Ramos (cell line): ENCODE measurements around the gene MBD3L2.
"Not testable (repeated sequence)": the region's sequence is repeated elsewhere in the genome, so short reads cannot be mapped to it uniquely, and the experiment has no call there.

Experiments used
- in situ Hi-C: fragments of 300-500 bp; cut with MboI; formaldehyde crosslinking; loops from one replicate; pipeline ENCODE4 v1.14.3; 2022; ENCODE audit warnings: low sequenced_read_pairs; ENCODE audit not compliant: unreplicated experiment

Gene MBD3L2

DNA sequence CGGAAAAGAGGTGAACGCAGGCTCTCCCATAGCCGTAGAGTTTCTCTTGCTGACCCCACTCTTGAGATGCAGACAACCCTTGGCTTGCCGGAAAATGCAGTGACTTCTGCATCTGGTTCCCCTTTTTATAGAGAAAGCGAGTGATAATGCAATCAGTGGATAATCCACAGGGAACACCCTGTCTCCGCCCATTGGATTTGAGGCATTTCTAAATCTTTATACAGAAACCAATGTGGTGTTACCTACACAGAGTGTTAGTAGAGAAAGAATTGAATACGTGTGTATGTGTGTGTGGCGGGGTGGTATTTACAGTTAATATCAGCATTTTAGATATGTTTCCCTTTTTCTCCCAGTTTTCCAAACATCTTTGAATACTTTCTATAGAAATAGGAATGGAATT is 9.5 kb downstream of the MBD3L2 start, which contains the start of gene MBD3L3:
MBD3L3 (minus strand) TSS at position 101 of the 400 bp plus-strand sequence; CDS start at position 30, 71 bp downstream.
- in situ Hi-C loops: not testable (repeated sequence)

DNA sequence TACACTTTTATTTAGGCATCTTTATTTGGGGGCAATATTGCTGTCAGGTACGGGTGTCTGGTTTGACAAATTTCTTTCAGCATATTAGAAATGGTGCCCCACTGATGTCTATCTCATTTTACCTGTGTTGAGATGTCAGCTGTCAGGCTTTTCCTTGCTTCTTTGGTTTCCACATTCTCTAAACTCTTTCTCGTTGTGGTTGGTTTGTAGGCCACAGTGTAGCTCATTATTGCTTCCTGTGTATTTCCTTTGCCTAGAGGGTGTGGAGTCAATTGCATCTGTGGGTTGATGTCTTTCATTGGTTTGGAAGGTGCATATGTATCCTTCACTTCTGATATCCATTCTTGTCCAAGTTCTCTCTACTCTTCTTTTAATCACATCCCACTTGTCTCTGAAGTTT is 10.9 kb downstream of the MBD3L2 start:
- in situ Hi-C loops: not testable (repeated sequence)

DNA sequence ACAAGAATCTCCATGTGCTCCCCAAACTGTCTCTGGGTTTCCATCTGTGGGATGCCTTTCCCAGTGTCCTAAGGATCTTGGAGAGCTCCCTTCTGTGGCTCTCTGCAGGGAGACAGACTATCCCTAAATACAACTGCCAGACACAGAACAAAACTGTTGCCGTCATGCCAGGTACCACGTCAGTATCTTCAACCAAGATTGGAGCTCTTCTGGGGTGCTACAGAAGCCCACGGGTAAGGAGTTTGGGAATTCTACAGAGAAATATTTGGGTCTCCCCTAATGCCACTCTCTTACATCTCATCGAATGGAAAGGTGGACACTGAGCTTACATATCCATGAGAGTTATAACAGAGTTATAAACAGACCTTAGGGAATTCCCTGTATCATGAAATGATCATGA is 14.2 kb downstream of the MBD3L2 start:
- in situ Hi-C loops: no loop called here

DNA sequence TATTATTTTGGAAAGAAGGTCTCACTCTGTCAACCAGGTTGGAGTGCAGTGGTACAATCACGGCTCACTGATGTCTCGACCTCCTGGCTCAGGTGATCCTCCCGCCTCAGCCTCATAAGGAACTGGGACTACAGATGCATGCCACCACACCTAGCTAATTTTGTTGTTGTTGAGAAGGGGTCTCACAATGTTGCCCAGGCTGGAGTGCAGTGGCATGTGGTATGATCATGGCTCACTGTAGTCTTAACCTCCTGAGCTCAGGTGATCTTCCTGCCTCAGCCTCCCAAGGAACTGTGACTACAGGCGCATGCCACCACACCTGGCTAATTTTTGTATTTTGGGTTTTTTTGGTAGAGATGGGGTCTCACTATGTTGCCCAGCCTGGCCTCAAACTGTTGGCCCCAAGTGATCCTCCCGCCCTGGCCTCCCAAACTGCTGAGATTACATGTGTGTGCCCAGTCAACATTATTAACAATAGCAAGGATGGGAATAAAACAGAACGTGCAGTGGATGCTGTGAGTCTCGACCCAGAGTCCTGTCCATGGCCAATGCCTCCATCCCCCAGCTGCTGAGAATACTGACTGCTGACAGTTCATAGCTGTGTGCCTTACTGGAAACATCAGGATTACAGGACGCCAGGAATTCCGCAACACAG is 14.8 kb downstream of the MBD3L2 start:
- in situ Hi-C loops: no loop called here

DNA sequence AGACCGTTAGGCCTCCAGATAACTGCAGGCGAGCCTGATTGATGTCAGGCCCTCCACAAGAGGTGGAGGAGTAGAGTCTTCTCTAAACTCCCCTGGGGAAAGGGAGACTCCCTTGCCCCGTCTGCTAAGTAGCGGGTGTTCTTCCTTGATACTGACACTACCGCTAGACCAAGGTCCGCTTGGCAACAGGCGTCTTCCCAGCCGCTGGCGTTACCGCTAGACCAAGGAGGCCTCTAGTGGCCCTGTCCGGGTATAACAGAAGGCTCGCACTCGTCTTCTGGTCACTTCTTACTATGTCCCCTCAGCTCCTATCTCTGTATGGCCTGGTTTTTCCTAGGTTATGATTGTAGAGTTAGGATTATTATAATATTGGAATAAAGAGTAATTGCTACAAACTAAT is 18.0 kb downstream of the MBD3L2 start:
- in situ Hi-C loops: not testable (repeated sequence)

DNA sequence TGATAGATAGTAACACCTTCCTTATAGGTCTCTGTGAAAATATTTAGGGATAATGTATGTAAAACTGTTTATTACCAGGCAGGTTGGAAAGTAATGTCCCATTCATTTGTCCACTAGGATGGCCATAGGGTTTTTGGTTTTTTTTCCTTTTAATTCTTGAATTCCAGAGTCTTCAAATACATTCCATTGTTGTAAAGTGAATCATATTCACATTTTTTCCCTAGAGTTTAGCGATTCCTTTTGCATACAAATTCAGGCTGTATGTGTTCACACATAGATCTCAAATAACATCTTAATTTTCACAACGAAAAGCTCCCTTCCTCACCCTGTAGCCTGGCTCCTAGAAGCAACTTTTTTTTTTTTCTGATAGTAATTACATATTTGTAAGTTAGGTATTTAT is 18.6 kb downstream of the MBD3L2 start:
- in situ Hi-C loops: no loop called here

DNA sequence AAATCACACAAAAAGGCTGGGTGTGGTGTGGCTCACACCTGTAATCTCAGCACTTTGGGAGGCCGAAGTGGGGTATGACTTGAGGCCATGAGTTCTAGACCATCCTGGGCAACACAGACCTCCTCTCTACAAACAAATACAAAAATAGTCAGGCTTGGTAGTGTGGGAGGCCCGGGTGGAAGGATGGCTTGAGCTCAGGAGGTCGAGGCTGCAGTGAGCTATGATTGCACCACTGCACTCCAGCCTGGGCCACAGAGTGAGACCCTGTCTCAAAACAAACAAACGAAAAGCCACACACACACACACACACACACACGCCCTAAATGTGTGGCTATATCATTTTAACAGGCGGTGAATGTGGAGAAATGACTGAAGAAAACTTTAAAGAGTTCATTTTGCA is 19.5 kb downstream of the MBD3L2 start:
- in situ Hi-C loops: no loop called here

DNA sequence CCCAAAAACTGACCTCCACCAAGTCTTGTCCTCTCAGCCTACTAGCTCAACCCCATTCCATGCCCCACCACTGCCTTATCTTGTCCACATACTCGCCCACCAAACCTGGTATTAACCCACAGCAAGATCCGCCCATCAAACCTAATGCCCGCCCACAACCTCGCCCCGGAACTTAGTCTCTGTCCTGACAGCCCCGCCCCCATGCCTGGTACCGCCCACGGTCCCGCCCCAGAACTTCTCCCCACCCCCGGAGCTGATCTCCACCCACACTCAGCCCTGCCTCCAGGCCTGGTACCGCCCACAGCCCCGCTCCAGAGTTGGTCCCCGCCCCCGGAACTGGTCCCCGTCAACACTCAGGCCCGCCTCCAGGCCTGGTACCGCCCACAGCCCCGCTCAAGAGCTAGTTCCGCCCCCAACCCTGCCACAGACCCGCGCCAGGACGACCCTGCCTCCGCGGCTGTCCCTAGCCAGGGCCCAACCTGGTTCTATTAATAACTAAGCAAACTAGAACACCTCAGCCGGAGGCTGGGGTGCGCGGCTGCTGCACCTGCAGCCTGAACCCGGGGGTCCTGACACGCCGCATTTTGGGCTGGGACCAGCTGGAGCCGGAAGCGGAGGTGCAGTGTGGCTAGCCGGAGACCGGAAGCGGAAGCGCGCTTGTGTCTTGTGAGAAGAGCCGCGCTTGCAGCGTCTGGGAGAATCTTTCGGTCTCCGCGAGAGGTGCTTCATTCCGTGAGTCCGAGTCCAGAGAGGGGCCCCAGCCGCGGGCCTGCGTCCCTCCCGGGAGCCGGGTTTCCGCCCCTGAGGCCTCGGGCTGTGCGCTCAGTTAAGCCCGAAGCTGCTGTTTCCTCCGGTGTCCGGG is 20.2 kb downstream of the MBD3L2 start, which contains the start of gene ZNF557:
ZNF557 (plus strand) TSS at position 662 of the 862 bp plus-strand sequence. CDS start 5,372 bp downstream, outside the sequence.
- in situ Hi-C loops: no loop called here

DNA sequence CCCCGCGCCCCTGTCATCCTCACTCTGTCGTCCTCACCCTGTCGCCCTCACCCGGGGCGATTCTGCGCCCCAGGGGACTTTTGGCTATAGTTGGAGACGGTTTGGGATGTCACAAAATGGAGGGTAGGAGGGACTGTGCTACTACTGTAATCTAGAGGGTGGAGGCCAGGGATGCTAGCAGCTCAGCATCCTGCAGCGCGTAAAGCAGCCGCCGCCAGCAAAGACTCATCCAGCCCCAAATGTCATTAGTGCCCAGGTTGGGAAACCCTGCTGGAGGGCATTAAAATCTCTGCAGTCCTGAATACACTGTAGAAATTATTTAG is 20.7 kb downstream of the MBD3L2 start:
- in situ Hi-C loops: no loop called here

DNA sequence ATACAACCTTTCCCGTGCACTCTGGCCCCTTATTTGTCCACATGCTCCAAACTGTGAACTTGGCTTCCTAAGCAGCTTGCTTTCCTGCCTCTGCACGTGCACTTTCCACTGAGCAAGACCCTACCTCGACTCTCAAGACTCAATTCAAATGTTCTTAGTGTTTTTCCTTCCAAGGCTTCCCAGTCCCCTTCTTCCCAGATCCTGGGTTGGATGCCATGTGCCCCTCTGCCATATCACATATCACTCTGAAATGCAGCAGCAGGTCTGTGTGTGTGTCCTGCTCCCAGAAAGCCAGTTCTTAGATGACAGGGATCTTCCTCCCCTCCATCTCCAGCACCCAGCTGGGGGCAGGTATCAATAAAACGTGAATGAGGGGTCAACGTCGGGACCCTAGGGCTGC is 23.4 kb downstream of the MBD3L2 start:
- in situ Hi-C loops: no loop called here

DNA sequence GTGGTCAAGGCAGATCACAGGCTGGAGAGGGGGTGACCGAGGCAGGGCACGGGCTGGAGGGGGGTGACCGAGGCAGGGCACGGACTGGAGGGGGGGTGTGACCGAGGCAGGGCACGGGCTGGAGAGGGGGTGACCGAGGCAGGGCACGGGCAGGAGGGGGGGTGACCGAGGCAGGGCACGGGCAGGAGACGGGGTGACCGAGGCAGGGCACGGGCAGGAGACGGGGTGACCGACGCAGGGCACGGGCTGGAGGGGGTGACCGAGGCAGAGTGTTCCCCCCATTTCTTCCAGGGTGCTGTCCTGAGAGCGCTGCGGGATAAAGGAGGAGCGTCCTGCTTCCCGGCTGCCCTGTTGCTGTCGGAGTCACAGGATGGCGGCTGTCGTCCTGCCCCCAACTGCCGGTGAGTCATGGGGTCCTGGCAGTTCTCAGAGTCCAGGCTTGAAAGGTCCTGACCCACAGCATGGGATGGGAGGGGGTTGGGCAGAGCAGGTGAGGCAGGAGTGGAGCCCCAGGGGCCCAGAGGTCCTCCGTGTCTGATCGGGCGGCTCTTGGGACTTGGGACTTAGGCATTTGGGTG is 25.7 kb downstream of the MBD3L2 start:
- in situ Hi-C loops: loop anchor here (25.0 kb wide), 1 partner anchor 887 kb away; no protein-coding TSS in a partner anchor

DNA sequence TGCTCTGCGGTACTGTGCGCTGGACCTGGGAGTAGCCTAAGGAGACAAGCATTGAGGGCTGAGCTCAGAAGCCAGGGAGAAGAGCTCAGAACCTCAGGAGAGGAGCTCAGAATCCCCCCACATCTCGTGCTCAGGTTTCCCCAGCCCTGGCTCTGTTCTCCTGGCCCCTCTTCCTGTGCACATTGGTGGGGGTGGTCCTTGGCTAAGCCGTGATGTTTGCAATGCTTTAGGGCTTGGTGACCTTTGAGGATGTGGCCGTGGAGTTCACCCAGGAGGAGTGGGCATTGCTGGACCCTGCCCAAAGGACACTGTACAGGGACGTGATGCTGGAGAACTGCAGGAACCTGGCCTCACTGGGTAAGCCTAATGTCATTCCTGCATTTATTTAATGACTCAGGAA is 27.0 kb downstream of the MBD3L2 start:
- in situ Hi-C loops: loop anchor here (25.0 kb wide), 1 partner anchor 889 kb away; no protein-coding TSS in a partner anchor

DNA sequence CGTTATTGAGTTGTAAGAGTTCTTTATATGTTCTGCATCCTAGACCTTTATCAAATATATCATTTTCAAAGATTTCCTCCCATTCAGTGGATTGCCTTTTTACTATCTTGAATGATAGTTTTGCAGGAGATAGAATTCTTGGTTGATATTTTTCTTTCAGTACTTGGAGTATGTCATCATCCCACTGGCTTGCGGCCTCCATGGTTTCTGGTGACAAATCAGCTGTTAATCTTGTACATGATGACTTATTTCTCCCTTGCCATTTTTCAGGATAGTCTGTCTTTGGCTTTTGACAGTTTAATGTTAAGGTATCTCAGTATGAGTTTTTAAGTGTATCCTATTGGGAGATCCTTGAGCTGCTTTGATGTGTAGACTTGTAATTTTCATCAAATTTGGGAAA is 28.9 kb downstream of the MBD3L2 start:
- in situ Hi-C loops: loop anchor here (25.0 kb wide), 1 partner anchor 891 kb away; no protein-coding TSS in a partner anchor

DNA sequence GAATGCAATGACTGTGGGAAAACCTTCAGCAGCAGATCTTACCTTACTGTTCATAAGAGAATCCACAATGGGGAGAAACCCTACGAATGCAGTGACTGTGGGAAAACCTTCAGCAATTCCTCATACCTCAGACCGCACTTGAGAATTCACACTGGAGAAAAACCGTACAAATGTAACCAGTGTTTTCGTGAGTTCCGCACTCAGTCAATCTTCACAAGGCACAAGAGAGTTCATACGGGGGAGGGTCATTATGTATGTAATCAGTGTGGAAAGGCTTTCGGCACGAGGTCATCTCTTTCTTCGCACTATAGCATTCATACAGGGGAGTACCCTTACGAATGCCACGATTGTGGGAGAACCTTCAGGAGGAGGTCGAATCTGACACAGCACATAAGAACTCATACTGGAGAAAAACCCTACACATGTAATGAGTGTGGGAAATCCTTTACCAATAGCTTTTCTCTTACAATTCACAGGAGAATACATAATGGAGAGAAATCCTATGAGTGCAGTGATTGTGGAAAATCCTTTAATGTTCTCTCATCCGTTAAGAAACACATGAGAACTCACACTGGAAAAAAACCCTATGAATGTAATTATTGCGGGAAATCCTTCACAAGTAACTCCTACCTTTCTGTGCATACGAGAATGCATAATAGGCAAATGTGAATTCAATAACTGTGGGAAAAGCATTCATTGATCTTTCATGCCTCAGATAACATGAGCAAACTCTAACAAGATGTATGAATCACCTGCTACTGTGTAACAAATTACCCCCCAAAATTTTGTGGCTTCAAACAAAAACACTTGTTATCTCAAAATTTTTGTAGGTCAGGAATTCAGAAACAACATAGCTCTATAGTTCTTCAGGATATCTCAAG is 34.2 kb downstream of the MBD3L2 start:
- in situ Hi-C loops: loop anchor here (25.0 kb wide), 1 partner anchor 896 kb away; no protein-coding TSS in a partner anchor

DNA sequence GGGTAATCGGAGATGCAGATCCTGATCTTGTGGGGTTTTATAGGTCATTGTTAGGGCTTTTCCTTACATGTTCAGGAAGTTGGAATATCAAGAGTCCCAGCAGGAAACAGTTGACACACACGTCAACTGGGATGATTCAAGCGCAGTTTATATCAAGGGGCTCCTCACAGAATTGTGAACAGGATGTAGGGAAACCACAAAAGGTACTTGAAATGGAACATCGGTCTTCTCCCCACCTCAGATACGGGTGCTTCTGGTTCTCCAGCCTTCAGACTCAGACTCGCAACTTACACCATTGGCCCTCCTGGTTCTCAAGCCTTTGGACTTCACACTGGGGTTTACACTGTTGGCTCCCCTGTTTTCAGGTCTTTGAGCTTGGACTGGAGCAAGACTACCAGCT is 39.9 kb downstream of the MBD3L2 start:
- in situ Hi-C loops: loop anchor here (25.0 kb wide), 1 partner anchor 902 kb away; no protein-coding TSS in a partner anchor

DNA sequence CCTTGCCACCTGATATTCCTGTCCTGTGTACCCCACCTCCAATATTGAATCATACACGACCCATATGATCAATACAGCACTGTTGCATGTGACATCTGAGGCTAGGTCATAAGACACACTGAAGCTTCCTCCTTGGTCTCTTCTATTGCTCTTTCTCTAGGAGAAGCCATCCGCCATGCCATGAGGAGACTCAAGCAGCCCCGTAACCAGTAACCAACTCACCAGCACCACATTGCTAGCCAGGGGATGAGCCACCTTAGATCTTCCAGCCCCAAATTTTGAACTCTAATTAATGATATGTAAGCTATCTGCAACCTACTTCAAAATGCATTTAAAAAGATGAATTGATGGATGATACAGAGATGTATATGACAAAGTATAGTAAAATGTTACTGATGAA is 49.0 kb downstream of the MBD3L2 start:
- in situ Hi-C loops: loop anchor here (25.0 kb wide), 1 partner anchor 911 kb away; no protein-coding TSS in a partner anchor

DNA sequence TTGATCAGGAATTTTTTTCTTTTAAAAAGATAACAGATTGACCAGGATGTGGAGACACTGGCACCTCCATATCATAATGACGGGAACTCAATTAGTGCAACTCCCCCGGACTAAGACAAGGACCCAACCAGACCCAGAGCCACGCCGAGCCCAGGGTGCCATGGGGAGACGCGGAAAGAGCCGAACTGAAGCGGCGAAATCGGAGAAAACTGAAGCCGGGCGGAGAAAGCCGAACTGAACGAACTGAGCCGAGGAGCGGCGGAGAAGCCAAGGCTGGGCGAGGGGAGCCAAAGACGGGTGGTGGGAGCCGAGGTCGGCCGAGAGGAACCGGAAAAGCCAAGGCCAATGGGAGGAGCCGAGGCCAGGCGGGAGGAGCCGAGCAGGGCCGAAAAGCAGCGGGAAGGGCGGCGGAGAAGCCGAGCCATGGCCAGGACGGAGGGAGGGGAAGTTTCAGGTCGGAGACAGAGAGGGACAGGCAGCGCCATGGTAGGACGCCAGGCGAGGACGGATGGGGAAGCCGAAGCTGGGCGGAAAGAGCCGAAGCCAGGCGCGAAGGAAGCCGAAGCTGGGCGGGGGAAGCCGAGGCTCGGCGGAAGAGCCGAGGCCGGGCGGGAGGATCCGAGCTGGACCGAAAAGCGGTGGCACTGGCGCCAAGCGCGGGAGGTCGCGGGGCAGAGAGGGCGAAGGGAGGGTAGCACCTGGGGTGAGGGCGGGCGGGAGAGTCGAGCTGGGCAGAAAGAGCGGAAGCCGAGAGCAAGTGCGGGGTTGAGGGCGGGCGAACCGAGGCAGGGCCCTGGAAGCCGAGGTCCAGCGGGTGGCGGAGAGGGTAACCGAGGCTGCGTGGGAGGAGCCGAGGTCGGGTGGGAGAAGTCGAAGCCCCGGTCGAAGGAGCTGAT is 49.8 kb downstream of the MBD3L2 start:
- in situ Hi-C loops: loop anchor here (25.0 kb wide), 1 partner anchor 912 kb away; no protein-coding TSS in a partner anchor

DNA sequence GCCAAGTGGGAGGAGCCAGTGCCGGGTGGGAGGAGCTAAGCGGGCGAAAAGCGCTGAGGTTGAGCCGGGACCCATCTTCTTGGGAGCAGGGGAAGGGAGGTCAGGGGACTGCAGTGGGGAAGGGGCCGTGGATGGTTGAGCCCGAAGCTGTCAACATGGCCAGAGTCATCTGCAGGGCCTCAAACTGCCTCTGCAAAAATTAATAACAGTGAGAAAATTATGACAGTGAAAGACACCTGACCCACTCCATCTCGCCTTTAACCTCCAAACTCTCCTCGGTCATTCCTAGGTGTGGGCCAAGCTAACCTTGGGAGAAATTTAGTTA is 50.4 kb downstream of the MBD3L2 start:
- in situ Hi-C loops: loop anchor here (25.0 kb wide), 1 partner anchor 912 kb away; no protein-coding TSS in a partner anchor
